ENCODE data around the gene ATP6V0B. TPM values are rescaled to one million over a fixed set of nuclear protein-coding genes. Genes with fewer than 3 reads are reported as not detected.

Gene ATP6V0B
- total RNA-seq, 1 donor from 2014 or later = 55.6 TPM

GRCh38 chr1:44002165-44002564 lies 27.4 kb downstream of the ATP6V0B start:
- no peak for DNase-seq (ENCODE audit: low spot score)

- no peak for DNase-seq (ENCODE audit: low spot score)
These were observed 27.9 kb downstream of the ATP6V0B start for GRCh38 chr1:44002606-44003157.

GRCh38 chr1:44008259-44008658 lies 33.5 kb downstream of the ATP6V0B start:
- no peak for DNase-seq (ENCODE audit: low spot score)

GRCh38 chr1:44010935-44011471 lies 36.2 kb downstream of the ATP6V0B start:
- no peak for DNase-seq (ENCODE audit: low spot score)

- DNase-seq (ENCODE audit: low spot score) = no peak
These were observed 37.6 kb downstream of the ATP6V0B start for GRCh38 chr1:44012404-44012803.

- no peak for DNase-seq (ENCODE audit: low spot score)
These were observed 38.3 kb downstream of the ATP6V0B start for GRCh38 chr1:44012941-44013609.

GRCh38 chr1:44013949-44014348 lies 39.2 kb downstream of the ATP6V0B start:
- DNase-seq (ENCODE audit: low spot score) = no peak

- no peak for DNase-seq (ENCODE audit: low spot score)
These were observed 39.8 kb downstream of the ATP6V0B start for GRCh38 chr1:44014365-44015104.

- no peak for DNase-seq (ENCODE audit: low spot score)
These were observed 40.4 kb downstream of the ATP6V0B start for GRCh38 chr1:44015206-44015605.

- no peak for DNase-seq (ENCODE audit: low spot score)
These were observed 41.5 kb downstream of the ATP6V0B start for GRCh38 chr1:44016041-44016889.

- no peak for DNase-seq (ENCODE audit: low spot score)
These were observed 42.2 kb downstream of the ATP6V0B start for GRCh38 chr1:44016890-44017400.

- no peak for DNase-seq (ENCODE audit: low spot score)
These were observed 44.7 kb downstream of the ATP6V0B start for GRCh38 chr1:44019466-44019948.

GRCh38 chr1:44020464-44020863 lies 45.7 kb downstream of the ATP6V0B start:
- no peak for DNase-seq (ENCODE audit: low spot score)

- DNase-seq (ENCODE audit: low spot score) = no peak
These were observed 46.4 kb downstream of the ATP6V0B start for GRCh38 chr1:44021156-44021555.

- DNase-seq (ENCODE audit: low spot score) = no peak
These were observed 47.0 kb downstream of the ATP6V0B start for GRCh38 chr1:44021581-44022321.

- no peak for DNase-seq (ENCODE audit: low spot score)
These were observed 49.5 kb downstream of the ATP6V0B start for GRCh38 chr1:44024031-44024902.

GRCh38 chr1:44024903-44025525 lies 50.3 kb downstream of the ATP6V0B start:
- no peak for DNase-seq (ENCODE audit: low spot score)

GRCh38 chr1:44025816-44026215 lies 51.1 kb downstream of the ATP6V0B start:
- no peak for DNase-seq (ENCODE audit: low spot score)

GRCh38 chr1:44027320-44027719 lies 52.6 kb downstream of the ATP6V0B start:
- no peak for DNase-seq (ENCODE audit: low spot score)
